Suppressor macrophage (primary cell): Measurements from ENCODE around the gene IL13RA2.

Experiments used
- DNase-seq, 4 experiments: peaks; one replicate each; pipeline ENCODE4 v3.0.0-alpha.2; 2020 to 2022
- total RNA-seq, 17 experiments: gene quantifications; one replicate each; lab custom pipeline; 2026; ENCODE audit warnings: mixed read lengths in 6 of 17, inconsistent platforms in 3 of 17; lab: John Stamatoyannopoulos, UW

IL13RA2 gene
- total RNA-seq = 0 to 0.55 (median 0) reads per million in 17 experiments

GRCh38 chrX:115017455-115017854 is at the start of gene IL13RA2:
IL13RA2 (minus strand) TSS chrX:115017616; CDS start chrX:115017269, 347 bp downstream.
- no peak for DNase-seq

GRCh38 chrX:115065304-115065703 is 47.9 kb upstream of the IL13RA2 start:
- DNase-seq = no peak

DNA sequence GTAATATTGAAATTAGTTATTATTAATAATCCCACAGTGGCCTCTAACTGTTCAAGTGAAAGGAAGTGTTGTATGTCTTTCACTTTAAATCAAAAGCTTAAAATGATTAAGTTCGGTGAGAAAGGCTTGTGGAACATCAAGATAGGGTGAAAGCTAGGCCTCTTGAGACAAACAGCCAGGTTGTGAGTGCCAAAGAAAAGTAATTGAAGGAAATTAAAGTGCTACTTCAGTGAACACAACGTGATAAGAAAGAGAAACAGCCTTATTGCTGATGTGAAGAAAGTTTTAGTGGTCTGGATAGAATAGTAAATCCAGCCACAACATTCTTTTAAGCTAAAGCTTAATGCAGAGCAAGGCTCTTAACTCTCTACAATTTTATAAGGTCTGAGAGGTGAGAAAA is 42.6 kb upstream of the IL13RA2 start:
- no peak for DNase-seq

GRCh38 chrX:115058276-115058675 is 40.9 kb upstream of the IL13RA2 start:
- DNase-seq = no peak

GRCh38 chrX:115054876-115055275 is 37.5 kb upstream of the IL13RA2 start:
- DNase-seq = no peak

GRCh38 chrX:115053223-115053622 is 35.8 kb upstream of the IL13RA2 start:
- DNase-seq = no peak

DNA sequence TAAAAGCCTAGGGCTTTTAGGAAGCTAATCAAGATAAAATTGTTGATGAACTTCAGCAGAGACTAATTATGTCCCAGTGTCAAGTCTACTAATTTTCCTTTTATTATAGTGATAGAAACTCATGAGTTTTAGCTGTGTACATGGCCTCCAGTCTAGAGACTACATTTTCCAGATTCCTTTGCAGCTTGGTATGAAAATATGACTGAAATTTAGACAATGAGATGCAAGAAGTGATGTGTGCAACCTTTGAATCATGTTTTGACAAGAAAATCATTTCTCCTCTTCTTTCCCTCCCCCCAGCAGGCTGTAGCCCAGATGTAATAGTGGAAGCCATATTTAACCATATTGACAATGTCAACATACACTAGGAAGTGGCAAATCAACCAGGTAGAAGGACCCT is 30.3 kb upstream of the IL13RA2 start:
- no peak for DNase-seq

DNA sequence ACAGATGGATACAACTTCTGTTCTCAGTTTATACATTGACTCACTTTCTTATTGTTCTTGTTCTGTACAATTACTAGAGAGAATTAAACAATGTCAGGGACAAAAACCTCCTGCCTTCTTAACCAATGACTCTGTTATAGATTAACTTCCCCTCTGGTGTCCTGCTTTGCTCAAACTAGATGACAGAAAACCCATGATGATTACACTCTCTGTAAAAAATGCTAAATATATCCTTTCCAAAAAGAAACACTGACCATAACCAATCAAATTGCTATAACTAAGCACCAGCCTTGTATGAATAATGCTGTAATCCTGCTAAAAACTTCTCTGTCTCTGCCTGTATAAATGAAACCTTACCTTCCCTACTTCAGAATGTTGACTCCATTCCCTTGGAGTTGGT is 29.8 kb upstream of the IL13RA2 start:
- DNase-seq = no peak

- no peak for DNase-seq
Observed at GRCh38 chrX:115040417-115040816, 23.0 kb upstream of the IL13RA2 start.

DNA sequence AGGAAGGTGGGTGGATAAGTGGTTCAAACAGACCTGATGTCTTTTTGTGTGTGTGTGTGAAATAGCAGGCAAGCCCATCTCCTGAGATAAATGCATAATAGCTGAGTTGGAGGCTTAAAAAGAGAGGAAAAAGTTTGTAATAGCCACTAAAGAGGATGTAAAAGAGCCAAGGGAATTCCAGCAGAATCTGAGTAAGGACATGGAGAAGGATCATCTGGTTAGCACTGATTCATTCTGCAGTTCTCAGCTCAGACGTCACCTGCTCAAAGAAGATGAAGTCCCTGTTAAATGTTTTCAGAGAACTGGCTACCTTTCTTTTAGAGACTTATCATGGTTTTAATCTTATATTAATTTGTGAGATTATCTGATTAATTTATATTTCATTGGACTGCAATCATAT is 21.0 kb upstream of the IL13RA2 start:
- no peak for DNase-seq

GRCh38 chrX:115036029-115036428 is 18.6 kb upstream of the IL13RA2 start:
- DNase-seq = no peak

- DNase-seq = no peak
Observed at GRCh38 chrX:115031989-115032388, 14.6 kb upstream of the IL13RA2 start.

- DNase-seq = no peak
Observed at GRCh38 chrX:115030625-115031024, 13.2 kb upstream of the IL13RA2 start.

DNA sequence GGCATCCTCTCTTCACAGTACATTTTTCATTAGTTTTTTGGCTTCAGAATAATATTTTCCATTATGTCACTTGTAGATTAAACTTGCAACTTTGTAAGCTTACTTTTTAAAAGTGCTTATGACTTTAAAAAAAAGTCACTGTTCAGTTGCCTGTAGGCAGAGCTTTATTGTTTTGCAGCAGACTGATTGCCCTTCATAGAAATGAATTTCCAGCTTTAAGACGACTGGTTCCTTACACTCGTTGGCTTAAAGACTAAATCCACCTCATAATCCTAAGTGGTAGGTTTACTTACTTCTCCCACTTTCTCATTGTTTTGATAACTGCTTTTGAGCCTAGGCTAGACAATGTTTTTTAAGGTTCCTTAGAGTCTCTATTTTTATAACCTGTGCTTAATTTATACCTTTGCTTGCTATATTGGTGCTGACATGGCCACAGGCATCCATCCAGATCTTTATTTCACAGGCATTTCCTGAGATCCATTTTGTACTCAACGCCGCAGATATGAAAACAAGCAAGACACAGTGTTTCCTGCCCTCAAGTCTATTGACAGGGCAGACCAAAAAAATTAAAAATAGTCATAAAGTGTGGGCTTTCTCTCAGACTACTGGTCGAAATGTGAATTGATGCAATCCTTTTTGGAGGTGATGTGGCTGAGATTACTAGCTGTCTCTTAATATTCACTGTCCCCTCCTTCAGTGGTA is 12.6 kb upstream of the IL13RA2 start:
- DNase-seq = no peak

DNA sequence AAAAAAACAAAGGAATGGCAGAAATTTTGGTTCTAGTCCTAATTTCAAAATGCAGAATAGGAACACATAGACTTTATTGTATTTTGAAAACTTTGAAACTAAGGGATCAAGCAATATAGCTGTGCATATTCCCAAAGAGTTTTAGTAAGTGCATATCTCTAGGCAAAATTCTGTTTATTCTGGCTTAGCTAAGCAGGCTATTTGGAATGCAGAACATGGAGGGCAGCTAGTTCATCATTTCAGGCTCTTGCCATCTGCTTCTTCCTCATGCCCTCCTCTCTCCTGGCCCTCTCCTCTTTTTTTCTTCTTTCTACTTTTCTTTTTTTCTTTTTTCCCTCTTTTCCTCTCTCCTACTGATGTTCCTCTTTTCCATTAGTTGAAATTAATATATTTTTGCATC is 12.0 kb upstream of the IL13RA2 start:
- no peak for DNase-seq

- no peak for DNase-seq
Observed at GRCh38 chrX:115023811-115024210, 6.4 kb upstream of the IL13RA2 start.

DNA sequence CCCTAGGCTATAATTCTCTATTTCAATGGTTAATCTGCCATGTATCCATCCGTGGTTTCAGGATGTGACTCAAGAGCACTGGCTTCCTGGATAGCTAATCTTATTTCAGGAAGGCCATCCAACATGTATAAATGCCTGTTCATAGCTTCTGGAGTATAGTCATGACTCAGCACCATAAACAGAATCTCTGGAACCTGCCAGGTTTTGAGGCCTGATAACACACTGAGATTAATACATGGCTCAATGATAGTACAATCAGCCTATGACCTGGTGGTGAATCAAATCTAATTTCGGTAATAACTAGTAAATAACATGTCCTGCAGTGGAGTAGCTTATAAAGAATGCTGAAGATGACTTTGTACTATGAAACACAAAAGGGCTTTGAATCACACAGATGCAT is 5.7 kb upstream of the IL13RA2 start:
- DNase-seq = no peak

- no peak for DNase-seq
Observed at GRCh38 chrX:115021121-115021520, 3.7 kb upstream of the IL13RA2 start.

DNA sequence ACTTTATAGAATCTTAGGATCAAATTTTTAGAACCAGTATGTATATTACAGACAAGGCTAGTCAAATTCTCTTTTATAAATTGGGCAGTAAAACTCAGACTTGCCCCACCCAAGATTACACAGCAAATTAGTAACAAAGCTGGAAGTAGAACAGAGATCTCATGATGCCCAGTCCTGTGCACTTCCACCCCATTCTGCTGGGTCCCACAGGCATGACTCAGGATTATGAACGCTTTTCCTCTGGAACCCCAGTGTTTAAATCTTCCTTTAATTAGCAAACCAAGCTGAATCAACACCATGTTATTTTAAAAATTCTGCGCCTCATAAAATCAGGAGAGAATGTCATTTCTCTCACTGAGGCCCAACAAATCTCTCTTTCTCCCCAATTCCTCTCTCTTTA is 1.5 kb upstream of the IL13RA2 start:
- DNase-seq = no peak

GRCh38 chrX:115018040-115018647 is 728 bp upstream of the IL13RA2 start:
- peak; percentile 2 to 19 (median 4) for DNase-seq

DNA sequence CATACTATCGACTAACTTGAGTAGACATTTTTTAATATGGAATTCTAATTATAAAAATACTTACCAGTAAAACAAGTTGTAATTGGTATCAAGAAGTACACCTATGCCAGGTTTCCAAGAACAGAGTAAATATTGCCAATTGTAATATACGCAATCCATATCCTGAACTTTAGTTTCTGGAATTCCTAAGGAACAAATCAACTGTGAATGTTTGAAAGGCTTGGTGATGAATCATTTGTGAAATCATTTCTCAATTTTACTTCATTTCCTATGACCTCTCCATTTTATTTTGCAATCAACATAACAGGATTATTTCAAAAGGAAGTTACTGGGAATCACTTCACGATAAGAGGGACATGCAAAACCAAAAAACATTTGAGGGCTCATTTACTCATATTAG is 3.7 kb downstream of the IL13RA2 start:
- peak in 1 of 4 experiments; percentile 0 for DNase-seq

GRCh38 chrX:115011428-115011827 is 6.0 kb downstream of the IL13RA2 start:
- no peak for DNase-seq

- no peak for DNase-seq
Observed at GRCh38 chrX:114999906-115000305, 17.5 kb downstream of the IL13RA2 start.

- no peak for DNase-seq
Observed at GRCh38 chrX:114997779-114998178, 19.6 kb downstream of the IL13RA2 start.
